NCI-H748 (cell line): ENCODE measurements around the gene TMEM86B.

ENCODE experiments used
- DNase-seq: peaks from one replicate; lab custom pipeline; 2025; ENCODE audit not compliant: unreplicated experiment; lab: John Stamatoyannopoulos, UW

Gene TMEM86B

DNA sequence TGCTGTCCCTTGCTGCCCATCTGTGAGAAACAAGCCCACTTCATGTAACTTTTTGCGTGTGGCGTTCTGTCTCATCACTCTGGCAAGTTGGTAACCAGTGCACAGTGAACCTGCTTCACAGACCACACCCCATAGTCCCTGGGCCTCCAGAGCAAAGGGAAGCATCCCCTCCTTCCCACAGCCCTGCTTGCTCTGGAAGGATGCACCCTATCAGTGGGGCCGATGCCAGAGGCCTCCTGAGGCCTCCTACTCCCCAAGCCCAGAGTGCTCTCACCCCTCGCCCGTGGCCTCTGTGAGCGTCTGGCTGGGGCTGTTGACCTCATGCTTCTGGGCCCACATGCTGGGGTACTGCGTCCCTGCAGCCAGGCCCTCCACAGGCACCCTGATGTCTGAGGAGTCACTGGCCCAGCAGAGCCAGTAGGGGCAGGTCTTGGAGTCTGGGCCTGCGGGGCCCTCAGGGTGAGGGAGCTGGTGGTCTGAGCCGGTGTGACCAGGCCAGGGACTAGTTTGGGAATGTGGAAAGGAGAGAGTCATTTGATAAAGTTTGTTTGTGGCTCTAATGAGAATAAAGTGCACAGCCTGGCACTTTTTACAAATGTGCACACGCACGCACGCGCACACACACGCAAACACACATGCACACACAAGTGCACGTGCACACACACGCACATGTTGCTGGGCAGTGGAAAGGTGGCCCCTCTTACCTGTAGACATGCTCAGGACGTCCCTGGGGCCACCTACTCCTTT is 5.1 kb downstream of the TMEM86B start:
- DNase-seq = no peak

DNA sequence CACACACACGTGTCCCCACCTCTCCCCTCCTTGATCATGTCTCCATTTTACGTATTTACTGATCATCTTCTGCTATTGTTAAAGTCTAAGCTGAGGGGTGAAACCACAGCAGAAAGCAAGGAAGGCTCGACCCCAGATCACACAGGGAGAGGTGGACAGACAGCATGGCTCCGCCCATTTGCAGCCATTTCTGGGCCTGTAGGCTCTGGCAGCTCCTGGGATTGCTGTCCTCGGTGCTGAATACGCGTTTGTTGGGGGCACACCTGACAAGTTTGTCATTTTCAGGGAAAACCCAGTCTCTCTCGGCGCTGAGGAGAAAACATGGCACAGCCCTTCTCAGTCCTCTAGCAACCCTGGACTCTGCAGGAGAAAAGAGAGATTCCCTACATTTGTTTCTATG is 8.0 kb downstream of the TMEM86B start:
- DNase-seq = no peak

DNA sequence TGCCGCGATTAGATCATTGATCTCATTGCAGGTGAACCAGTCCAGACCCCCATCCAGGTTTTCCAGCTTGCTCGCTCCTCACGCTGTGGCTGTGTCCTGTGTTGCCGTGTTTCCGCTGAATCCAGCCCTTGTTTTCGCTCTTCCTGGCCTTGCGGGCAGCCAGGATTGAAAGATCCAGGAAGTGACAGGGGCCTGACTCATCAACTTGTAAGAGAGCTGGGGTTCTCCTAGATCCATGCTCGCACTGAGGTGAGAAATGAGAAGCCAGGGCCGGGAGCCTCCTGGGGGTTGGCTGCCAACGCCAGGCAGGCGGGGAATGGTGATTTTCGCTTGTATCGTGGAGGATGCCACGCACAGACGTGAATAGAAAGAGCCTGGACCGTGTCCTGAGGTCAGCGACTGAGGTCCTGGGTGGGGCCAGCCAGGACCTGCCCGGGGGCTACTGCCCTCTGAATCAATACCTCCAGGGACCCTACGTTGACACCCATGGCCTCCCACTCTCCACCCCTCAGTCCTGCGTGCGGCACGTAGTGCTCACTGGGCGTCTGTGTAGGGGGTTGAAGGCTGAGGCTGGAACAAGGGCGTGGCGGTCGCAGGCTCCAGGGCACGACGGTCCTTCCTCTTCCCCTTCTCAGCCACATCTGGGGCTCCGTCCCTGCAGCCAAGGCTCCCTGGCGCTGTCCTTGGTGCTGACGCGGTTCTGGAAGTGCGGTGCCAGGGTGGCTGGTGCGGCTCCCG is 11.9 kb downstream of the TMEM86B start:
- DNase-seq = peak; percentile 51

DNA sequence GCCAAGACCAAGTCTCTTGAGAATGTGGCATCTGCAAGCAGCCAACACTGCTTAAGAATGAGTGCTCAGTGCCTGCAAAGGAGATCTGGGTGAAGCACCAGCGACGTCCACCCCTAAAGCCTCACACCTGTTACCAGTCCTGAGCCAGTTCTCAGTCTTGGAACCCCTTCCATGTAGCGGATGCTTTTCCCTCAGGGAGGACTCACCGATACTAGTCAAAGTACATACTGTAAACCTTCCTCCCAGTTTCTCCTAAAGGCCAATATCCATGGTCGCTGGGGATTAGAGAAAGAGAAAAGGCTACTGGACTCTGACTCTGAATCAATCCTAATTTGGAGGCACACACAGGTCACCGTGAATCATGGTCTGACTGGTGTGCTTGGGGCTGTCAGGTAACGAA is 15.0 kb downstream of the TMEM86B start:
- DNase-seq = no peak

DNA sequence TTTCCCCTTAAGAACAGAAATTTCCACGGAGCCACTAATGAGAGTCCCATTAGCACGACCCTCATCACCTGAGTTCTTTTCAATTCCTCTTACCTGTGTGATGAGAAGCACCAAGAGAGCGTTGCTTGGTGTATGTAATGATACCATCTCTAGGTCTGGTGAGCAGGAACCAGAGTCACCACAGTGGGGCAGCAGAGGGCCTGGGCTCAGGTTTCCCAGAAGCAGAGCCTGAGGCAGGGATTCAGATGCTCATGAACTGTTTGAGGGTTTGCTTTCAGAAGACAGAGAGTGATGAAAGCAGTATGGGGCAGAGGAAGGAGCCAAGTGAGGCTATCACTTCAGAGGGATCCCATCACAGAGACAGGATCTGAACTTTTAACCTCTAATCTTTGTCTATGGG is 16.1 kb downstream of the TMEM86B start:
- no peak for DNase-seq

DNA sequence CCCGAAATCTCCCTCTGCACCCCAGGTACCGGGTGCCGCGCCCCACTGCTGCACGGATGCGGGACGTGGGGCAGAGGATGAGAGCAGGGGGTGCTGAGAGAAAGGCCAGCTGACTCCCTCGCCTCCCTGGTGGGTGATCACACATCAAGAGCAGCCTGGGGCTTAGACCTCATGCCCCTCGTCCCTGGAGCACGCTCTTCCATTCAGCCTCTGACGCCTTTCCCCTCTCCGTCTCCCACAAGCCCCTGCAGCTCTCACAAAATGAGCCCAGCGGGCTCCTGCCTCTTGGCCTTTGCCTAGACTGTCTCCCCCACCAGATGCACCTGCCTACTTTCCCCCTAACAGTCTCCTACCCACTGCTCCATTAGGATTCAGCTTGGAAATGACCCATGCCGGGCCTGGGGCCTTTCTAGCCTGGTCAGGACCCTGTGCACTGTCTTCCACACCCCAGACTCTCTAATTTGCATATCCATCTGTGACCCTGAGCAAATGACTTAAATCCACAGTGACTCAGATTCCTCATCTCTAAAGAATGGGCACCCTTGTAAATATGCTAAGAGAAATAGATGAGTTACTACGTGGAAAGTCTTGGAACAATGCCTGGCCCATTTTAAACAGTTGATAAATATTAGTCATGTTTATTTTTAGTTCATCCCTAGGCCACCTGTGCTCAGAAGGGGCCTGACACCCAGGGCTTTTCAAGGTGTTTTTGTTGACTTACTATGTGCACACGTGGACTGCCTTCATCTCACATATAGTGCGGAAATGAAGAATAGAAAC is 18.7 kb downstream of the TMEM86B start:
- peak; percentile 25 for DNase-seq

DNA sequence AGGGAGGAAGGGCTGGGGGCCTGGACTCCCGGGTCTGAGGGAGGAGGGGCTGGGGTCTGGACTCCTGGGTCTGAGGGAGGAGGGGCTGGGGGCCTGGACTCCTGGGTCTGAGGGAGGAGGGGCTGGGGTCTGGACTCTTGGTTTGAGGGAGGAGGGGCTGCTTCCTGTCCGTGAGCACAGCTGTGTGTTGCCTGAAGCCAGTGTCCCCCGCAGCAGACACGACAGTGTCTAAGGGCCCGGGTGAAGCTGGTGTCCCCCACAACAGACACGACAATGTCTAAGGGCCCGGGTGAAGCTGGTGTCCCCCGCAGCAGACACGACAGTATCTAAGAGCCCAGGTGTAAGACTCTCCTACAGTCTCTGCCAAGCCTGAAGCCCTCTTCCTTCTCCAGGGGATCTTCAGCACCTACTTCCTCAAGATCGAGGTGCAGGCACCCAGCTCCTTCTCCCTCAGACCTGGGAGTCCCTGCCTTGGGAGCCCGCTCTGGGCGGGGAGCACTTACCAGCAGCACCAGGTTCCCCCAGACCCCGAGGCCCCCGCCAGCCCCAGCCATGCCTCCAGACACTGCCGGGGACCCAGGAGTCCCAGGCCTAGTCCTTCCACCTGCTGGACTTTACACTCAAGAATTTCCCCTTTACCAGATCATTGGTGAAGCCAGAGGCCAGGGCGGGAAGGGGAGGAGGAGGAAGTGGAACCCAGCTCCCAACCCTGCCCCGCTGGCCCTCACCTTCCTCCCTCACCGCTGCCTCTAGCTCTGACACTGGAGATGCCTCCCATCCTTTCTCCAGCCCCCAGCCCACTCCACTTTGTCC is 19.5 kb downstream of the TMEM86B start, which contains the start of gene PTPRH:
Gene PTPRH, minus strand, starts transcription at position 622 of the 813 bp plus-strand sequence. Its CDS starts 68 bp downstream, at position 554.
- DNase-seq = no peak

DNA sequence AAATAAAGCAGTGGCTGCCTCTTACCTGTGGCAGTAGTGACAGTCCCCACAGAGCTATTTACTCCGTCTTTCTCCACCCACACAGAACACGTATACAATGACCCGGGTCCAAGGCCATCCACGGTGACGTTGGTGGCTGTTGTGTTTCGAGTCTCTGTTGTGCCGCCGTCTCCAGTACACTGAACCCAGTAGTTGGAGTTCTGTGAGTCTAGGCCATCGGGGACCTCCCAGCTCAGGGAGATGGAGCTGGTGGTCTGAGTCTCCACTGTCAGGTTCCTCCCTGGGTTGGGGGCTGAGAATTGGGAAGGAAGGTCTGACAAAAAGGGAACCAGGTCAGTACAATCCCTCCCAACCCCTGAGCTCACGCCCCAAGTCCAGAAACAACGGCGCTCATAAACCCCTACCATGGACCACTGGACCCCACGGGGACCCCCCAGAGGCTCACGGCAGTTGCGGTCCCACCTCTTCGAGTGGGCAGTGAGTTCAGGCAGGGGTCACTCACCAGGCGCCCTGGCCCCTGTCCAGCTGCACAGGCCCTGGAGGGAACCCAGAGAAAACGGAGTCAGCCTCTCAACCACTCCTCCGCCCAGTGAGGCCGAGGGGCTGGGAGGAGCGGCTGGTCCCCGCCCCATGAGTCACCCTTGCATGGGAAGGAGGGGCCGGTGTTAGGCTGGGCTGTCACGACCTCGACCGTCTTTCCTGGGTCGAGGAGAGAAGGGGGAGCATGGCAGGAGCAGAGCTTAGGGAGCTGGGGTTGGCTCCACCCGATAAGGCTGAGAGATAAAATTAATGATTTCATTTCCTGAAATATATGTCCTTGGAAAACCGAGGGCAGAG is 21.7 kb downstream of the TMEM86B start:
- peak; percentile 33 for DNase-seq

DNA sequence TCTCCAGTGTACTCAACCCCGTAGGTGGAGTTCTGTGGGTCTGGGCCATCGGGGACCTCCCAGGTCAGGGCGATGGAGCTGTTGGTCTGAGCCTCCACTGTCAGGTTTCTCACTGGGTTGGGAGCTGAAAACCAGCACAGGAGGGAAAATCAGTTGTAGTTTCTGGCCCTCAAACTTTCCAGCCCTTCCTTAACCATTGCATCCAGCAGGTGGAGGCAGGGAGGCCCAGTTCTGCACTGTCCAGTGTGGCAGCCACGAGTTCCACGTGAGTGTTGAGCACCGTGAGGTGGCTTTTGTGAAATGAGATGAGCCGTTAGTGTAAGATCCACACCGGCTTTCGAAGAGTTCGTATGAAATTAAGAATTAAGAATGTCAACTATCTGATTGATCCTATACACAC is 26.4 kb downstream of the TMEM86B start:
- peak; percentile 22 for DNase-seq

DNA sequence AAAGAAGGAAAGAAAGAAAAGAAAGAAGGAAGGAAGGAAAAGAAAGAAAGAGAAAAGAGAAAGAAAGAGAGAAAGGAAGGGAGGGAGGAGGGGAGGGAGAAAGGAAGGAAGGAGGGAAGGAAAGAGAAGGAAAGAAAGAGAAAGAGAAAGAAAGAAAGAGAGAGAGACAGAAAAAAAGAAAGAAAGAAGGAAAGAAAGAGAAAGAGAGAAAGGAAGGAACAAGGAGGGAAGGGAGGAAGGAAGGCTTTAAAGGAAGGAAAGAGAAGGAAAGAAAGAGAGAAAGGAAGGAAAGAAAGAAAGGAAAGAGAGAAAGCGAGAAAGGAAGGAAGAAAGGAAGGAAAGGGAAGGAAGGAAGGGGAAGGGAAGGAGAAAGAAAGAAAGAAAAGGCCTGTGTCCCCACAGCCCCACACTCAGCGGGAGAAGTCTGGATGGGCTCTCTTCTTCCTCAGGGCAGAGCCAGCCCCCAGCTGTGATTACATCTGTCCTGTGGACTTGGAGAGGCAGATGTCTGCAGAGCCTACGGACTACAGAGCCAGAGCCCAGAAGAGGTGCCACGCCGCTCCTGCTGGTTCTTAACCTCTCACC is 28.9 kb downstream of the TMEM86B start:
- DNase-seq = no peak

DNA sequence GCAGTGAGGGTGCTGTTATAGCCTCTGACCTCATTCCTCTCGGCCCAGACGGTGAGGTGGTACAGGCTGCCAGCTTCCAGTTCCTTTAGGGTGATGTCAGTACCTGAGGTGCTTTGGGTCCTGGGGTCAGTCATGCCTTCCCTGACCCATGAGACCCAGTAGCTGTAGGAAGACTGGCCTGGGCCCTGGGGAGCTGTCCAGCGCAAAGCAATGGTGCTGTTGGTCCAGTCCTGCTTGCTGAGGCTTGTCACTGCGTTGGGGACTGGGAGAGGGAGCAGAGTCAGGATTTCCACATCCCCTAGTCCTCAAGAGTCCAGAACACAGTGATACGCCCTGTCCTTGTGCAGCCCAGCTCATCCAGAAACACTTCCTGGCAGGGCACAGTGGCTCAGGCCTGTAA is 29.9 kb downstream of the TMEM86B start:
- no peak for DNase-seq

DNA sequence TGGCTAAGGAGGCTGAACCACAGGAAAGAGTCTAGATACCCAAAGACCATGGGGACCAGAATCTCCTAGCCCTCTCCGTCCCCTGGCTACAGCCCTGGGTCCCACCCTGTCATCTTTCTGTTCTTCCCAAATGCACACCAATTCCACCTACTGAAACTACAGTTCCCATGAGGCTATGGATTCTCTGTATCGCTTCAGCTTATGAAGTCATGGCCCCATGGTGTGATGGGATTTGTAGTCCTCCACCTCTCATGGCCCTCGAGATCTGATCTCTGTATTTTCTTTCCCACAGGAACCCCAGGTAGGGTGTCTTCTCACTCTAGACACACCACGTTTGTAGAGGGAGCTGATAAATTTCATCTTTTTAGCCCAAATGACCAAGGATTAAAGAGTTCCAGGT is 31.0 kb downstream of the TMEM86B start:
- no peak for DNase-seq

DNA sequence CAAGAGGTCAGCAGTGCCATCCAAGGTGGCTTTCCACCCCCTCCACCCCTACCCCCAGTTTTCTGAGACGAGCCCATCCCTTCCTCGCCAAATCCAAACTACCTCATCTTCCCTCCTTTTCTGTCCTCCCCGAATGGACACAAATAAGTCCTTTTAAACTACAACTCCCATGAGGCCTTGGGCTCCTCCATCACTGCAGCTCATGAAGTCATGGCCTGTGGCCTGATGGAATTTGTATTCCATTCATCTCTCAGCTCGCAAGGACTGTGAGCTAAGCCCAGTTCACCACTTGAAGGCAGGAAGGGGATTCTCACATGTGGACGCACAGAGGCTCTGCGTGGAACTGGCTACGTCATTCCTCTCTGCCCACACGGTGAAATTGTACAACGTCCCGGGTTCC is 31.8 kb downstream of the TMEM86B start:
- no peak for DNase-seq

DNA sequence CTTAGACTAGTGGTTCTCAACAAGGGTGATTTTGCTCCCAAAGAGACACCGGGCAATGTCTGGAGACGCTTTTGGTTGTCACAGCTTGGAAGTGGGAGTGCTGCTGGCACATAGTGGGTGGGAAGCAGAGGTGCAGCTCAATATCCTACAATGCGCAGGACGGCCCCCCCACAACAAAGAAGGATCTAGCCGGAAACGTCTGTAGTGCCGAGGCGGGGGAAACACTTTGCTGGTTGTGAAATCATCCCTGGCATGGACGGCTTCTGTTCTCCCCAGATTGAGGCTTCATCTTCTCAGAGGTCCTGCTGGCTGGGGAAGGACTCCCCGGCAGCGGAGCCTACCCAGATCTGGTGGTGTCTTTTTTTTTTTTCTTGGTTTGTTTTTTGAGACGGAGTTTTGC is 35.1 kb downstream of the TMEM86B start:
- DNase-seq = no peak

DNA sequence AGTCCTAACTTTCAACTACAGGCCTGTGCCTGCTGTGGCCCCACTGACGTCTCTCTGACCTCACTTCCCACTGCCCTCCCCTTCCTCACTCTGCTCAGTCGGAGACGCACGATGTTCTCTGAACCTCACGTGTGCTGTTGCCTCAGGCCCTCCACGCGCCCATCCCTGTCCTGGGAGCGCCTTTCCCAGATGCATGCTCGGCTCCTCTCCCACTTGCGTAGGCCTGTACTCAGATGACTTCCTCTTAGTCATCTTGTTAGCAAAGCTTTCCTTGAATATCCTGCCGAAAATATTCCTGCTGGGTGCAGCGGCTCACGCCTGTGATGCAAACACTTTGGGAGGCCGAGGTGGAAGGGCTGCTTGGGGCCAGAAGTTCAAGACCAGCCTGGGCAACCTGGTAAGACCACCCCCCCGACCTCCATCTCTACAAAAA is 39.1 kb downstream of the TMEM86B start:
- DNase-seq = no peak

DNA sequence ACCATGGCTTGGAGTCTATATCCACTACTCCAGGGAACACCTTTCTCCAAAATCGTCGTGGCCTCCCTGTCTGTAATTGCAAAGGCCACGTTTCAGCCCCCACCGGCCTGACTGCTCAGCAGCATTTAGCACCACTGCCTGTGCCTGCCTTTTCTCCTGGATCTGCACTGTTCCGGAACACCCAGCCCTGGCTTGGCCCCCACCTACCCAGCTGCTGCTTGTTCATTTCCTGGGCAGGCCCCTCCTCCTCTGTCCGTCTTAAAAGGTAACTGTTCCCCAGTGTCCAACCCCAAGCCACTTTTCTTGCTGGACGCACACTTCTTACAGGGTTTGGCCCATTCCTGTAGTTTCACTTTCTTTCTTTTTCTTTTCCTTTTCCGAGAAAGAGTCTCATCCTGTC is 39.9 kb downstream of the TMEM86B start:
- no peak for DNase-seq

DNA sequence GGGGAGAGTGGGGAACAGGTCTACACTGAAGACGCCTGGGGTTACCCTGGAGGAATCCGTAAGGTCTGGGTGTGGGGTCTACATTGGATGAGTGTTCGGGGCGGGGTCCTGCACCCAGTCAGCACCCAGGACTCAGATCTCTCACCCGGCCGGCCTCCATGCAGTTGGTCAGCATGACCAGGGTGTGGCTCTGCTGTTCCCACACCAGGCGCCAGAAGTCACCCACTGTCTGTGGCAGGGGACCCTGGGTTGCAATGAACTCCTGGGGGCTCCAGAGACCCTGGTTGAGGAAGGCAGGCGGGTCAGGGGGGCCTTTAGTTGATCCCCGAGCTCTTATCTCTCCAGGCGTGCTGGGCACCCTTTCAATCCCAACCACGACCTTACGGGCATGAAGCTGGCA is 42.5 kb downstream of the TMEM86B start:
- no peak for DNase-seq

DNA sequence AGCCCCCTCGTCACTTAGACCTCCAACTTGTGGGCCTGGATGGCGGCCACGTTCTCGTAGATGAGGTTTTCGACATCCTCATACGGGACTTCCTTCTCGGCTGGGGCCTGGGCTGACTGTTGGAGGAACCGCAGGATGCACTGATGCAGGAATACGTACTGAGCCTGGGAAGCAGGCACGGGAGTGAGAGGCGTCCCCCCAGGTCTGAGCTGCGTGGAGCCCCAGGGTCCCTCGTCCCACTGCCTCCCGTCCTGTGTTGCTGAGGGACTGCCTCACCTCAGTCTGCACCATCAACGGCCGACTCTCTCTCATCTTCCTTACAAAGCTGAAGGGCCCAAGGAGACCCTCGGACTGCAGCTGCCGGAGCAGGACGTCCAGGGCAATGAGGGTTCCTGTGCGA is 46.8 kb downstream of the TMEM86B start:
- DNase-seq = no peak

DNA sequence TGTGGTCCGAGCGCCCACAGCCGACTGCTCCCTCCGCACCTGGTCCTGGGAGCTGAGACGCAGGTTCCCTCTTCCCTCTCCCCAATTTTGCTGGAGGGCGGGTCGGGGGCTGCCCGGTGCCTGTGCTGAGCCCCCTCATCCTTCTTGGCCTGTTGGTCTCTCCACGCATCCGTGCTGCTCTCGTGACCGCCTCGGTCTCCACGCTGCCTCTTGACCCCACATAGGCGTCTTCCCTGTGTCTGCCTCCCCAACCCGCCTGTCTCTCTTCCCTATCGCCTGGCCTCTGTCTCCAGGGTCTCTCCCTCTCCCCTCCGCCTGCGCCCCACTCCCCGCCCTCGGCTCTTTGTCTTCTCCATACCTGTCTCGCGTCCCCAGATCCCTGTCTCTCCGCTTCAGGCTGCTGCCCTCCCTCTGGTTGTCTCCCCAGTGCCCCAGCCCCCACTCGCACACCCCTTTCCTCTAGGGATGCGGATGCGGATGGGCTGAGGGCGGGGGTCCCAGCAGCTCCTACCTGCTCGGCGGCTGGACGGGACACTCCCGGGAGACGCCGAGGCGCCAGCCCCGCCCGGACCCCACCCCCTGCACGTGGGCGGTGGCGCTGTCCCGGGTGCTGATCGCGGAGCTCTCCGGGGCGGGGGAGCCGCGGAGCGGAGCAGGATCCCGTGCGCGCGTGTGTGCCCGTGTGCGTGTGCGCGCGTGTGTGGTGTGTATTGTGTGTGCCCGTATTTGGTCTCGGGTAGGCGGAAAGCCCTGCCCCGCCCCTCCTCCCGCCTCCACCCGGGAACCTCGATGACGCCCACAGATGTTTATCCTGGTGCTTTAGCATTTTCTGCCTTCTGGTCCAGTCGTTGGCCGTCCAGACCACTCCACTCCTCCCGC is 48.7 kb downstream of the TMEM86B start, which contains the start of gene SYT5:
Gene SYT5, minus strand, starts transcription at position 684 of the 879 bp plus-strand sequence. CDS start 1,248 bp downstream, outside the sequence.
- peak; percentile 75 for DNase-seq
